ENCODE measurements around the gene MESP1.
A peak's percentile ranks its signal among the peaks of the same experiment; 100 is the strongest.
"Not testable (repeated sequence)": the region's sequence is repeated elsewhere in the genome, so short reads cannot be mapped to it uniquely, and the experiment has no call there.

MESP1 gene

DNA sequence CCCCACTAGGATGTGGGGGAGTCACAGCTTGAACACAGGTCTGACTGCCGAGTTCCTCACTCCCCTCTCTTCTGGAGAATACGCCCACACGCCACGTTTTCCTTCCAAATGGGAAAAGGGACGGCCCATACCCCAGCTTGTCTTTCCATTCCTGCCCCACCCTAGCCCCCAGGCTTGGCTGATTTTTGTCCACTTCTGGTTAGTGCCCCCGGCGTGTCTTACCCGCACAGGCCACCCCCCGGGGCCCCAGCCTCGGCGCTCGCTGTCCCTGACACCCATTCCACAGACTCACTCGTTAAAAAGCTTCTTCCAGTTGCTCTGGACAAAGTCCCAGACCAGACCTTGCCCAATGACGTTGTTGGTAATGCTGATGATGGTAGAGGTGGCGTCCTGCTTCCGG is 39.6 kb upstream of the MESP1 start:
- H3K36me3 ChIP-seq (replicated peaks in 1 of 2; ENCODE audit: control insufficient read depth in 2 of 2, insufficient read depth in 2 of 2, low read length in 2 of 2) = no peaks in the 10 kb centered on the region
- H3K4ac ChIP-seq (ENCODE audit: low read length) = no peak overlapping the region
- DNase-seq (ENCODE audit: low spot score) = no peak

DNA sequence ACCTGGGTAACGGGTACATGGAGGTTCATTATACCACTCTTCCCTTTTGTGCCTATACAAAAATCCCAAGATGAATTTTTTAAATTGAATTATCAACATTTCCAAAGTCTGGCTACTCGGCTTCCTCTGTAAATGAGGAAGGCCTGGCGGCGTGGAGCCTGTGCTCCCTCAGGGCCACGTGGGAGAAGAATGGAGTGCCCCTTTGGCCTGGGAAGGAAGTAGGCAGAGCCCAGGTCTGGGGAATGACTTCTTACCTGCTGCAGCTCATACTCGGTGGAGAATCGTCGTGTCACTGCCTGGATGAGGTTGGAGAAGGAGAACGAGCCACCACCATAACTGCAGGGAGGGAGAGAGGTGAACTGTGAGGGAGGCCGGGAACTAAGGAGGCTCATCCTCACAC is 39.2 kb upstream of the MESP1 start:
- WGBS, 2 donors (ENCODE audit: extremely low coverage in 2 of 2, insufficient read length in 2 of 2, insufficient replicate concordance in 1 of 2) = no CpG with 5 or more reads among the region's 10 CpGs
- no peak overlapping the region for H2BK15ac ChIP-seq (ENCODE audit: low read length)
- no peak overlapping the region for H2BK120ac ChIP-seq (ENCODE audit: low read depth, low read length)
- H3K23ac ChIP-seq (ENCODE audit: low read depth, low read length, poor library complexity) = no peak overlapping the region
- DNase-seq (ENCODE audit: low spot score) = no peak
- H2AFZ ChIP-seq (ENCODE audit: low read length) = no peak overlapping the region
- H3K14ac ChIP-seq (ENCODE audit: low read length) = no peak overlapping the region
- no peak overlapping the region for H3K4me3 ChIP-seq (ENCODE audit: low read length in 2 of 2)
- H4K91ac ChIP-seq (ENCODE audit: low read depth, low read length, poor library complexity) = no peak overlapping the region
- H3K36me3 ChIP-seq (replicated peaks in 1 of 2; ENCODE audit: control insufficient read depth in 2 of 2, insufficient read depth in 2 of 2, low read length in 2 of 2) = no peaks in the 10 kb centered on the region
- H3K9ac ChIP-seq (ENCODE audit: low read depth, low read length, poor library complexity) = no peak overlapping the region
- no peak overlapping the region for H3K27ac ChIP-seq (replicated peaks; ENCODE audit: low read length)
- H3K9me3 ChIP-seq (replicated peaks in 1 of 2; ENCODE audit: control insufficient read depth in 2 of 2, insufficient read depth in 1 of 2, low read depth in 1 of 2, low read length in 2 of 2) = peaks cover 3 to 4% of the 10 kb centered on the region in 2 donors
- no peak overlapping the region for H3K4ac ChIP-seq (ENCODE audit: low read length)
- no peak overlapping the region for H2AK5ac ChIP-seq (ENCODE audit: low read depth, low read length)
- no peaks in the 10 kb centered on the region for H3K79me1 ChIP-seq (ENCODE audit: low read depth, low read length)
- no peak overlapping the region for H3K4me2 ChIP-seq (ENCODE audit: insufficient read depth, low read length, poor library complexity, severe bottlenecking)
- H3K27me3 ChIP-seq (ENCODE audit: control insufficient read depth in 3 of 3, insufficient read depth in 3 of 3, low read depth in 1 of 3, low read length in 3 of 3) = no peaks in the 10 kb centered on the region
- H2BK5ac ChIP-seq (ENCODE audit: low read length) = no peak overlapping the region
- no peak overlapping the region for H2BK12ac ChIP-seq (ENCODE audit: low read length)
- H4K8ac ChIP-seq (ENCODE audit: low read depth, low read length) = no peak overlapping the region
- peak overlapping the region; percentile 57 for H3K18ac ChIP-seq (ENCODE audit: low read length)
- H3K4me1 ChIP-seq (ENCODE audit: control insufficient read depth in 2 of 2, insufficient read depth in 1 of 2, low read depth in 1 of 2, low read length in 2 of 2) = no peaks in the 10 kb centered on the region

More for the DNA sequence above, 39.6 kb upstream of the MESP1 start:
- Histone ChIP-seq H2BK120ac (ENCODE audit: low read depth, low read length) (no peak overlapping the region), H3K9me3 (replicated peaks in 1 of 2; ENCODE audit: control insufficient read depth in 2 of 2, insufficient read depth in 1 of 2, low read depth in 1 of 2, low read length in 2 of 2) (peaks cover 3 to 4% of the 10 kb centered on the region in 2 donors), H2BK5ac (ENCODE audit: low read length) (no peak overlapping the region), H3K9ac (ENCODE audit: low read depth, low read length, poor library complexity) (no peak overlapping the region), H2BK15ac (ENCODE audit: low read length) (no peak overlapping the region), H3K23ac (ENCODE audit: low read depth, low read length, poor library complexity) (no peak overlapping the region), H3K4me2 (ENCODE audit: insufficient read depth, low read length, poor library complexity, severe bottlenecking) (no peak overlapping the region), H3K27ac (replicated peaks; ENCODE audit: low read length) (no peak overlapping the region), H3K18ac (ENCODE audit: low read length) (no peak overlapping the region), H3K14ac (ENCODE audit: low read length) (no peak overlapping the region), H2AFZ (ENCODE audit: low read length) (no peak overlapping the region), H2BK12ac (ENCODE audit: low read length) (no peak overlapping the region), H4K91ac (ENCODE audit: low read depth, low read length, poor library complexity) (no peak overlapping the region), H3K4me1 (ENCODE audit: control insufficient read depth in 2 of 2, insufficient read depth in 1 of 2, low read depth in 1 of 2, low read length in 2 of 2) (no peaks in the 10 kb centered on the region), H4K8ac (ENCODE audit: low read depth, low read length) (no peak overlapping the region), H3K79me1 (ENCODE audit: low read depth, low read length) (no peaks in the 10 kb centered on the region), H3K4me3 (ENCODE audit: low read length in 2 of 2) (no peak overlapping the region), H2AK5ac (ENCODE audit: low read depth, low read length) (no peak overlapping the region), H3K27me3 (ENCODE audit: control insufficient read depth in 3 of 3, insufficient read depth in 3 of 3, low read depth in 1 of 3, low read length in 3 of 3) (no peaks in the 10 kb centered on the region)
- no CpG with 5 or more reads among the region's 16 CpGs for WGBS, 2 donors (ENCODE audit: extremely low coverage in 2 of 2, insufficient read length in 2 of 2, insufficient replicate concordance in 1 of 2)

DNA sequence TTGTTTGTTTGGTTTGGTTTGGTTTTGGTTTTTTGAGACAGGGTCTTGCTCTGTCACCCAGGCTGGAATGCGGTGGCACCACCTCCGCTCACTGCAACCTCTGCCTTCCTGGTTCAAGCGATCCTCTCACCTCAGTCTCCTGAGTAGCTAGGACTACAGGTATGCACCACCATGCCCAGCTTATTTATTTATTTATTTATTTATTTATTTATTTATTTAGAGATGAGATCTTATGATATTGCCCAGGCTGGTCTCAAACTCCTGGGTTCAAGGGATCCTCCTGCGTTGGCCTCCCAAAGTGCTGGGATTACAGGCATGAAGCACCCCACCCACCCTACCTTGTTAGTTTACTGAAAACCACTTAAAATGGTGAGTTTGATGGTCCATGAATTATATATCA is 37.5 kb upstream of the MESP1 start:
- not testable (repeated sequence) for H4K91ac ChIP-seq (ENCODE audit: low read depth, low read length, poor library complexity); H3K4me2 ChIP-seq (ENCODE audit: insufficient read depth, low read length, poor library complexity, severe bottlenecking); H4K8ac ChIP-seq (ENCODE audit: low read depth, low read length); H3K23ac ChIP-seq (ENCODE audit: low read depth, low read length, poor library complexity); H3K79me1 ChIP-seq (ENCODE audit: low read depth, low read length); H3K36me3 ChIP-seq (replicated peaks in 1 of 2; ENCODE audit: control insufficient read depth in 2 of 2, insufficient read depth in 2 of 2, low read length in 2 of 2); H2AFZ ChIP-seq (ENCODE audit: low read length); H3K4me3 ChIP-seq (ENCODE audit: low read length in 2 of 2); H3K4ac ChIP-seq (ENCODE audit: low read length); H3K14ac ChIP-seq (ENCODE audit: low read length); H3K27ac ChIP-seq (replicated peaks; ENCODE audit: low read length); H3K18ac ChIP-seq (ENCODE audit: low read length); DNase-seq (ENCODE audit: low spot score); H3K9me3 ChIP-seq (replicated peaks in 1 of 2; ENCODE audit: control insufficient read depth in 2 of 2, insufficient read depth in 1 of 2, low read depth in 1 of 2, low read length in 2 of 2); H2BK12ac ChIP-seq (ENCODE audit: low read length); H3K27me3 ChIP-seq (ENCODE audit: control insufficient read depth in 3 of 3, insufficient read depth in 3 of 3, low read depth in 1 of 3, low read length in 3 of 3); H2AK5ac ChIP-seq (ENCODE audit: low read depth, low read length); H3K4me1 ChIP-seq (ENCODE audit: control insufficient read depth in 2 of 2, insufficient read depth in 1 of 2, low read depth in 1 of 2, low read length in 2 of 2); H2BK5ac ChIP-seq (ENCODE audit: low read length); H3K9ac ChIP-seq (ENCODE audit: low read depth, low read length, poor library complexity); H2BK15ac ChIP-seq (ENCODE audit: low read length); H2BK120ac ChIP-seq (ENCODE audit: low read depth, low read length)
- no CpG with 5 or more reads among the region's 4 CpGs for WGBS, 2 donors (ENCODE audit: extremely low coverage in 2 of 2, insufficient read length in 2 of 2, insufficient replicate concordance in 1 of 2)

DNA sequence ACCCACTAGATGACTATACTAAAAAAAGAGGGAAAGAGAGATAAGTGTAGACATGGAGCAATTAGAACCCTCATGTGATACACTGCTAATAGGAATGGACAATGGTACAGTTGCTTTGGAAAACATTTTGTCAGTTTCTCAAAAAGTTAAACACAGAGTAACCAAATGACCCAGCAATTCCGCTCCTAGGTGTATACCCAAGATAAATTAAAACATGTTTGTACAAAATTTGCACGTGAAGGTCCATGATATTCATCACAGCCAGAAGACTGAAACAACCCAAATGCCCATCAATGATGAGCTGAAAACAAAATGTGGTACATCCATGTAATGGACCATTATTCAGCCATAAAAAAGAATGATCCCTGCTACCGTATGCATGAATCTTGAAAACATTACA is 36.9 kb upstream of the MESP1 start:
- Histone ChIP-seq H2AK5ac (ENCODE audit: low read depth, low read length) (no peak overlapping the region), H3K36me3 (replicated peaks in 1 of 2; ENCODE audit: control insufficient read depth in 2 of 2, insufficient read depth in 2 of 2, low read length in 2 of 2) (no peaks in the 10 kb centered on the region), H3K4ac (ENCODE audit: low read length) (no peak overlapping the region), H3K4me1 (ENCODE audit: control insufficient read depth in 2 of 2, insufficient read depth in 1 of 2, low read depth in 1 of 2, low read length in 2 of 2) (no peaks in the 10 kb centered on the region), H3K27me3 (ENCODE audit: control insufficient read depth in 3 of 3, insufficient read depth in 3 of 3, low read depth in 1 of 3, low read length in 3 of 3) (no peaks in the 10 kb centered on the region), H3K23ac (ENCODE audit: low read depth, low read length, poor library complexity) (no peak overlapping the region), H3K79me1 (ENCODE audit: low read depth, low read length) (no peaks in the 10 kb centered on the region), H4K91ac (ENCODE audit: low read depth, low read length, poor library complexity) (no peak overlapping the region), H4K8ac (ENCODE audit: low read depth, low read length) (no peak overlapping the region), H2BK120ac (ENCODE audit: low read depth, low read length) (no peak overlapping the region), H3K27ac (replicated peaks; ENCODE audit: low read length) (no peak overlapping the region), H3K18ac (ENCODE audit: low read length) (no peak overlapping the region), H2BK12ac (ENCODE audit: low read length) (no peak overlapping the region), H2BK15ac (ENCODE audit: low read length) (no peak overlapping the region), H3K9ac (ENCODE audit: low read depth, low read length, poor library complexity) (no peak overlapping the region), H2BK5ac (ENCODE audit: low read length) (no peak overlapping the region), H3K4me3 (ENCODE audit: low read length in 2 of 2) (no peak overlapping the region), H2AFZ (ENCODE audit: low read length) (no peak overlapping the region), H3K14ac (ENCODE audit: low read length) (no peak overlapping the region), H3K9me3 (replicated peaks in 1 of 2; ENCODE audit: control insufficient read depth in 2 of 2, insufficient read depth in 1 of 2, low read depth in 1 of 2, low read length in 2 of 2) (peaks cover 3 to 4% of the 10 kb centered on the region in 2 donors), H3K4me2 (ENCODE audit: insufficient read depth, low read length, poor library complexity, severe bottlenecking) (no peak overlapping the region)
- WGBS, 2 donors (ENCODE audit: extremely low coverage in 2 of 2, insufficient read length in 2 of 2, insufficient replicate concordance in 1 of 2) = no CpG with 5 or more reads among the region's 3 CpGs
- DNase-seq (ENCODE audit: low spot score) = no peak
